GM18951 (cell line): Measurements from ENCODE around the gene ZNF423.

Experiments used
- POLR2A ChIP-seq: IDR thresholded peaks from 4 replicates; pipeline ENCODE4 v1.6.1; 2011; ENCODE audit warnings: mild to moderate bottlenecking; ENCODE audit not compliant: insufficient read length, insufficient read depth; ENCODE audit errors: extremely low read depth
- in situ Hi-C: fragments of 300-500 bp; cut with MboI; formaldehyde crosslinking; loops from one replicate; pipeline ENCODE4 v1.12.0; 2022; ENCODE audit warnings: low sequenced_read_pairs, mixed read lengths, inconsistent platforms; ENCODE audit not compliant: unreplicated experiment

ZNF423 gene

GRCh38 chr16:49589544-49590031, 266.3 kb downstream of the ZNF423 start:
- no peak for TF ChIP-seq POLR2A
- in situ Hi-C loops, result no loop called here

- TF ChIP-seq POLR2A, result no peak
- in situ Hi-C loops, result no loop called here
Observed at GRCh38 chr16:49588729-49589384, 267.1 kb downstream of the ZNF423 start.

GRCh38 chr16:49588026-49588425, 267.9 kb downstream of the ZNF423 start:
- no peak for TF ChIP-seq POLR2A
- in situ Hi-C loops, result no loop called here

GRCh38 chr16:49587511-49587910, 268.4 kb downstream of the ZNF423 start:
- no peak for TF ChIP-seq POLR2A
- in situ Hi-C loops, result no loop called here

GRCh38 chr16:49586466-49587450, 269.2 kb downstream of the ZNF423 start:
- in situ Hi-C loops, result no loop called here

GRCh38 chr16:49585143-49585832, 270.6 kb downstream of the ZNF423 start:
- in situ Hi-C loops, result no loop called here
- no peak for TF ChIP-seq POLR2A

More at GRCh38 chr16:49586466-49587450, 269.2 kb downstream of the ZNF423 start:
- TF ChIP-seq POLR2A, result no peak

- in situ Hi-C loops, result no loop called here
Observed at GRCh38 chr16:49583911-49584310, 272.0 kb downstream of the ZNF423 start.

GRCh38 chr16:49581630-49582298, 274.1 kb downstream of the ZNF423 start:
- in situ Hi-C loops, result no loop called here
- TF ChIP-seq POLR2A, result no peak

More at GRCh38 chr16:49583911-49584310, 272.0 kb downstream of the ZNF423 start:
- no peak for TF ChIP-seq POLR2A

GRCh38 chr16:49580751-49581303, 275.1 kb downstream of the ZNF423 start:
- in situ Hi-C loops, result no loop called here
- TF ChIP-seq POLR2A, result no peak

- in situ Hi-C loops, result no loop called here
- TF ChIP-seq POLR2A, result no peak
Observed at GRCh38 chr16:49578435-49579024, 277.4 kb downstream of the ZNF423 start.

- TF ChIP-seq POLR2A, result no peak
- in situ Hi-C loops, result no loop called here
Observed at GRCh38 chr16:49578018-49578417, 277.9 kb downstream of the ZNF423 start.

GRCh38 chr16:49576941-49577340, 279.0 kb downstream of the ZNF423 start:
- in situ Hi-C loops, result no loop called here
- no peak for TF ChIP-seq POLR2A

GRCh38 chr16:49576173-49576494, 279.8 kb downstream of the ZNF423 start:
- in situ Hi-C loops, result no loop called here
- TF ChIP-seq POLR2A, result no peak
